Neural cell (in vitro differentiated cells): ENCODE measurements around the gene IKZF2. TPM values are rescaled to one million over a fixed set of nuclear protein-coding genes. Genes with fewer than 3 reads are reported as not detected.

Source experiments
- H2AFZ ChIP-seq: fragments of 200-600, 300-800 bp; sonication (generic), shearing (Covaris generic); 2 replicates; pipeline ENCODE4 v1.6.0; 2014; ENCODE audit warnings: low read depth, mild to moderate bottlenecking, antibody characterized with exemption, low read length, moderate library complexity
- H3F3A ChIP-seq: fragments of 200-600 bp; shearing (Covaris generic); 2 replicates; pipeline ENCODE4 v1.6.1; 2016; ENCODE audit warnings: mild to moderate bottlenecking, moderate library complexity, mixed read lengths, antibody characterized with exemption, low read length; ENCODE audit not compliant: insufficient read depth, poor library complexity, severe bottlenecking
- H3K27ac ChIP-seq: fragments of 200-600, 300-800 bp; sonication (generic), shearing (Covaris generic); 2 replicates; pipeline ENCODE4 v1.5.1; 2014; ENCODE audit warnings: mild to moderate bottlenecking, low read length, moderate library complexity
- H3K27me3 ChIP-seq: fragments of 300-800, 200-600 bp; sonication (generic), shearing (Covaris generic); 2 replicates; pipeline ENCODE4 v1.6.0; 2014; ENCODE audit warnings: mild to moderate bottlenecking, low read depth, low read length, moderate library complexity; ENCODE audit not compliant: insufficient read depth
- H3K36me3 ChIP-seq: fragments of 300-800, 200-600 bp; sonication (generic), shearing (Covaris generic); 2 replicates; pipeline ENCODE4 v1.5.1; 2014; ENCODE audit warnings: mild to moderate bottlenecking, antibody characterized with exemption, low read length, moderate library complexity; ENCODE audit not compliant: insufficient read depth
- H3K4me2 ChIP-seq: fragments of 300-800, 200-600 bp; sonication (generic), shearing (Covaris generic); 2 replicates; pipeline ENCODE4 v1.6.0; 2014; ENCODE audit warnings: mild to moderate bottlenecking, low read length
- H3K4me3 ChIP-seq: fragments of 300-800, 200-600 bp; sonication (generic), shearing (Covaris generic); 2 replicates; pipeline ENCODE4 v1.5.1; 2014; ENCODE audit warnings: mild to moderate bottlenecking, low read length, moderate library complexity
- H3K79me2 ChIP-seq: fragments of 200-600 bp; shearing (Covaris generic); replicated peaks from 2 replicates; pipeline ENCODE4 v1.6.0; 2014; ENCODE audit warnings: mild to moderate bottlenecking, low read length, moderate library complexity; ENCODE audit not compliant: insufficient read depth
- H3K9ac ChIP-seq: fragments of 300-800, 200-600 bp; sonication (generic), shearing (Covaris generic); 2 replicates; pipeline ENCODE4 v1.6.1; 2016; ENCODE audit warnings: mild to moderate bottlenecking, low read length, mixed read lengths
- H3K9me2 ChIP-seq: fragments of 200-600 bp; shearing (Covaris generic); 2 replicates; pipeline ENCODE4 v1.6.1; 2016; ENCODE audit warnings: mild to moderate bottlenecking, low read length, mixed read lengths; ENCODE audit not compliant: insufficient read depth
- H3K9me3 ChIP-seq: fragments of 200-600, 300-800 bp; sonication (generic), shearing (Covaris generic); 2 replicates; pipeline ENCODE4 v1.6.1; 2016; ENCODE audit warnings: mild to moderate bottlenecking, mixed run types, low read length, moderate library complexity, mixed read lengths
- H4K20me1 ChIP-seq: fragments of 200-600 bp; shearing (Covaris generic); 2 replicates; pipeline ENCODE4 v1.6.1; 2016; ENCODE audit warnings: mild to moderate bottlenecking, mixed run types; ENCODE audit not compliant: insufficient read depth
- CTCF ChIP-seq: fragments of 450-650 bp; IDR thresholded peaks from 2 replicates; pipeline ENCODE4 v1.5.1; 2014; ENCODE audit warnings: antibody characterized with exemption, mild to moderate bottlenecking, moderate library complexity; ENCODE audit not compliant: poor library complexity, severe bottlenecking
- EP300 ChIP-seq: fragments of 450-650 bp; conservative IDR thresholded peaks from 2 replicates; pipeline ENCODE4 v1.6.1; 2014; ENCODE audit warnings: antibody characterized with exemption, mild to moderate bottlenecking, moderate library complexity; ENCODE audit not compliant: poor library complexity, severe bottlenecking
- EZH2 ChIP-seq: fragments of 200-600, 300-800 bp; shearing (Covaris generic), sonication (generic); IDR thresholded peaks from 2 replicates; pipeline ENCODE4 v1.6.1; 2014; ENCODE audit warnings: antibody characterized with exemption, low read length, borderline replicate concordance, mild to moderate bottlenecking; ENCODE audit not compliant: insufficient read depth, poor library complexity, severe bottlenecking
- MXI1 ChIP-seq: fragments of 450-650 bp; conservative IDR thresholded peaks from 2 replicates; pipeline ENCODE4 v1.6.1; 2014; ENCODE audit warnings: antibody characterized with exemption, mild to moderate bottlenecking; ENCODE audit not compliant: poor library complexity, severe bottlenecking
- POLR2AphosphoS5 ChIP-seq: IDR thresholded peaks from 2 replicates; pipeline ENCODE4 v1.6.1; 2012
- RAD21 ChIP-seq: fragments of 450-650 bp; conservative IDR thresholded peaks from 2 replicates; pipeline ENCODE4 v1.6.1; 2014; ENCODE audit warnings: antibody characterized with exemption, mild to moderate bottlenecking, moderate library complexity
- SMC3 ChIP-seq: fragments of 450-650 bp; conservative IDR thresholded peaks from 2 replicates; pipeline ENCODE4 v1.6.1; 2014; ENCODE audit warnings: antibody characterized with exemption, mild to moderate bottlenecking, moderate library complexity; ENCODE audit not compliant: poor library complexity
- TAF1 ChIP-seq: IDR thresholded peaks from 2 replicates; pipeline ENCODE4 v1.6.1; 2012; ENCODE audit warnings: low read depth
- polyA plus RNA-seq: library from polyadenylated mRNA; depleted of rRNA; stranded (reverse); fragments of >200 nt; gene quantifications from 2 replicates; pipeline ENCODE4 v1.2.3, GENCODE V29; 2014
- TF ChIP-seq, protein P1 (sequence below): IDR thresholded peaks from 2 replicates; pipeline ENCODE4 v1.6.1; 2012; ENCODE audit warnings: borderline replicate concordance

The IKZF2 gene
- polyA plus RNA-seq, 1 donor from 2014 or later: 5.6 TPM

GRCh38 chr2:213066443-213066743, 85.0 kb downstream of the IKZF2 start:
- no peak overlapping the region for H3K27ac ChIP-seq
- H3K4me2 ChIP-seq: no peak overlapping the region
- no peaks in the 10 kb centered on the region for H3K9me2 ChIP-seq
- no peaks in the 10 kb centered on the region for H3K36me3 ChIP-seq
- TF ChIP-seq POLR2AphosphoS5: no peak
- TF ChIP-seq, protein P1, sequence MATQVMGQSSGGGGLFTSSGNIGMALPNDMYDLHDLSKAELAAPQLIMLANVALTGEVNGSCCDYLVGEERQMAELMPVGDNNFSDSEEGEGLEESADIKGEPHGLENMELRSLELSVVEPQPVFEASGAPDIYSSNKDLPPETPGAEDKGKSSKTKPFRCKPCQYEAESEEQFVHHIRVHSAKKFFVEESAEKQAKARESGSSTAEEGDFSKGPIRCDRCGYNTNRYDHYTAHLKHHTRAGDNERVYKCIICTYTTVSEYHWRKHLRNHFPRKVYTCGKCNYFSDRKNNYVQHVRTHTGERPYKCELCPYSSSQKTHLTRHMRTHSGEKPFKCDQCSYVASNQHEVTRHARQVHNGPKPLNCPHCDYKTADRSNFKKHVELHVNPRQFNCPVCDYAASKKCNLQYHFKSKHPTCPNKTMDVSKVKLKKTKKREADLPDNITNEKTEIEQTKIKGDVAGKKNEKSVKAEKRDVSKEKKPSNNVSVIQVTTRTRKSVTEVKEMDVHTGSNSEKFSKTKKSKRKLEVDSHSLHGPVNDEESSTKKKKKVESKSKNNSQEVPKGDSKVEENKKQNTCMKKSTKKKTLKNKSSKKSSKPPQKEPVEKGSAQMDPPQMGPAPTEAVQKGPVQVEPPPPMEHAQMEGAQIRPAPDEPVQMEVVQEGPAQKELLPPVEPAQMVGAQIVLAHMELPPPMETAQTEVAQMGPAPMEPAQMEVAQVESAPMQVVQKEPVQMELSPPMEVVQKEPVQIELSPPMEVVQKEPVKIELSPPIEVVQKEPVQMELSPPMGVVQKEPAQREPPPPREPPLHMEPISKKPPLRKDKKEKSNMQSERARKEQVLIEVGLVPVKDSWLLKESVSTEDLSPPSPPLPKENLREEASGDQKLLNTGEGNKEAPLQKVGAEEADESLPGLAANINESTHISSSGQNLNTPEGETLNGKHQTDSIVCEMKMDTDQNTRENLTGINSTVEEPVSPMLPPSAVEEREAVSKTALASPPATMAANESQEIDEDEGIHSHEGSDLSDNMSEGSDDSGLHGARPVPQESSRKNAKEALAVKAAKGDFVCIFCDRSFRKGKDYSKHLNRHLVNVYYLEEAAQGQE: no peak
- H3K9ac ChIP-seq: no peak overlapping the region
- no peak overlapping the region for H3K4me3 ChIP-seq
- H3K9me3 ChIP-seq: no peaks in the 10 kb centered on the region
- H2AFZ ChIP-seq: no peak overlapping the region
- H3K27me3 ChIP-seq: no peaks in the 10 kb centered on the region
- no peaks in the 10 kb centered on the region for H3K79me2 ChIP-seq
- H4K20me1 ChIP-seq: no peaks in the 10 kb centered on the region
- H3F3A ChIP-seq: no peaks in the 10 kb centered on the region

DNA sequence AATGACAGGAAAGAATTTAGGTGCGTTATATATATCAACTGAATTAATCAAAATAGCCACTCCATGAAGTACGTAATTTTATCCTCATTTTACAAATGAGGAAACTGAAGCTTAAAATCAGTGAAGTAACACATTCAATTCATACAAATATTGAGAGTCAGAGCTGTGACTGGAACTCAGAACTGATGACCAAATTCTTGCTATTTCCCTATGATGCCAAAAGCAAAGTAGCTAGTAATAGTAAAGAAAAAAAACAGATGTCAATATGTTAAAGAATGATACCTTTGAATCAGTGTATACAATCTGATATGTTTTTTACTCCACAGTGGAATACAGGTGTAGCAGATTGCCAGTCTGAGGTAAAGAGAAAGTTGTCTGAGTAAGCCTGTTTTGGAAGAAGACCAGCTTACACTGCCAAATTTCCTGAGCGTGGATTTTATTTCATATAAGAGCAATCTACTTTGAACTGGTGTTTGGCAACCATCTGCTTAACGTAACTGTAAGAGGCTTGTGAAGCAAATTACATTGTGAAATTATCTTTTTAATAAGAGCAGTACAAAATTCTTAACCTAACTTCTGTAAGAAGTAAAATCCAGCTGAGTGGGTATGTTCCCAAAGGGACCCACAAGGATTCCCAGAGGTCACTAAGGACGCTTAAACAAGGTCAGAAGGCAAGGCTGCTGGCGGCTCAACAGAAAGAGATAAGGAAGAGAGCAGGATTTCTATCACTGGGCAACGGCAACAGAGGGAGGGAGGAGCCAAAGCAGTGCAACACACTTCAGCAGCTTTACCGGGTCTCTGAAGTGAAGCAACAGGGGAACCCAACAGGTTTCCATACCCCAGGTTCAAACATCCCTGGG, 85.6 kb downstream of the IKZF2 start:
- no peak overlapping the region for H2AFZ ChIP-seq
- H3K36me3 ChIP-seq: no peaks in the 10 kb centered on the region
- H3K27ac ChIP-seq: no peak overlapping the region
- H3K79me2 ChIP-seq: no peaks in the 10 kb centered on the region
- no peaks in the 10 kb centered on the region for H3F3A ChIP-seq
- no peaks in the 10 kb centered on the region for H3K9me2 ChIP-seq
- H4K20me1 ChIP-seq: no peaks in the 10 kb centered on the region
- H3K27me3 ChIP-seq: no peaks in the 10 kb centered on the region
- no peaks in the 10 kb centered on the region for H3K9me3 ChIP-seq
- H3K4me2 ChIP-seq: no peak overlapping the region
- no peak overlapping the region for H3K9ac ChIP-seq
- no peak overlapping the region for H3K4me3 ChIP-seq
- TF ChIP-seq EZH2 (no peak), SMC3 (no peak), RAD21 (no peak), CTCF (no peak), EP300 (no peak), TAF1 (no peak), MXI1 (no peak), POLR2AphosphoS5 (no peak)
- TF ChIP-seq, protein P1: no peak
